ENCODE results near the gene TANGO2. TPM values are rescaled to one million over a fixed set of nuclear protein-coding genes. Genes with fewer than 3 reads are reported as not detected.

TANGO2 gene
- total and polyA plus RNA-seq, 9 of the 15 experiments (the other 6 are each of a cell fraction or from before 2014, with no cell fraction given), result 15.5 to 94.9 (median 70.1) TPM

GRCh38 chr22:19974935-19975706, 45.8 kb upstream of the TANGO2 start (continued):
- TF ChIP-seq POLR2B (IDR thresholded peaks at IDR 0.05; ENCODE audit: low read depth, partially characterized antibody) (peak; percentile 22), TRIM24 (IDR thresholded peaks at IDR 0.05) (peak; percentile 11 to 38; a peak in 1 of 4 replicates), ZMIZ1 (IDR thresholded peaks at IDR 0.05; ENCODE audit: low read depth in 2 of 2, low read length in 2 of 2) (peak in 1 of 2 experiments; percentile 48; a peak in 1 of 4 replicates), SMARCA5 (IDR thresholded peaks at IDR 0.05) (0 out of 2 replicates have a peak, but pooled peaks have one; percentile 40), MTA1 (IDR thresholded peaks at IDR 0.05; ENCODE audit: borderline replicate concordance) (0 out of 2 replicates have a peak, but pooled peaks have one; percentile 46), ZNF766 (CRISPR knock-in tag; conservative IDR thresholded peaks at IDR 0.05) (no peak), GTF2B (IDR thresholded peaks at IDR 0.05; ENCODE audit: extremely low read depth, insufficient read length) (no peak), TCF7L2 (IDR thresholded peaks at IDR 0.05; ENCODE audit: low read depth, low read length) (0 out of 2 replicates have a peak, but pooled peaks have one; percentile 19), CSDE1 (IDR thresholded peaks at IDR 0.05) (no peak), ZNF639 (CRISPR knock-in tag; conservative IDR thresholded peaks at IDR 0.05 in 1 of 2, IDR thresholded peaks at IDR 0.05 in 1 of 2) (peak in 1 of 2 experiments; percentile 39; a peak in 1 of 4 replicates), HNRNPLL (IDR thresholded peaks at IDR 0.05; ENCODE audit: low read depth, low read length, poor library complexity, severe bottlenecking) (peak; percentile 23), POU5F1 (IDR thresholded peaks at IDR 0.05; ENCODE audit: borderline replicate concordance, low read depth, low read length, partially characterized antibody) (peak; percentile 9)

All from K562 (cell line).